Neural progenitor cell (in vitro differentiated cells): ENCODE data around the gene SLC17A7.

Experiments used
- EZH2 ChIP-seq: fragments of 200-600 bp; sonication (generic); IDR thresholded peaks from 2 replicates; pipeline ENCODE4 v1.6.1; 2017; ENCODE audit warnings: antibody characterized with exemption, mild to moderate bottlenecking, moderate library complexity
- TF ChIP-seq, protein P1 (sequence below): fragments of 200-600 bp; sonication (generic); IDR thresholded peaks from 2 replicates; pipeline ENCODE4 v1.5.1; 2017; ENCODE audit warnings: antibody characterized with exemption, mild to moderate bottlenecking

GRCh38 chr19:49441960-49442350 lies 628 bp upstream of the SLC17A7 start:
- TF ChIP-seq, protein P1, sequence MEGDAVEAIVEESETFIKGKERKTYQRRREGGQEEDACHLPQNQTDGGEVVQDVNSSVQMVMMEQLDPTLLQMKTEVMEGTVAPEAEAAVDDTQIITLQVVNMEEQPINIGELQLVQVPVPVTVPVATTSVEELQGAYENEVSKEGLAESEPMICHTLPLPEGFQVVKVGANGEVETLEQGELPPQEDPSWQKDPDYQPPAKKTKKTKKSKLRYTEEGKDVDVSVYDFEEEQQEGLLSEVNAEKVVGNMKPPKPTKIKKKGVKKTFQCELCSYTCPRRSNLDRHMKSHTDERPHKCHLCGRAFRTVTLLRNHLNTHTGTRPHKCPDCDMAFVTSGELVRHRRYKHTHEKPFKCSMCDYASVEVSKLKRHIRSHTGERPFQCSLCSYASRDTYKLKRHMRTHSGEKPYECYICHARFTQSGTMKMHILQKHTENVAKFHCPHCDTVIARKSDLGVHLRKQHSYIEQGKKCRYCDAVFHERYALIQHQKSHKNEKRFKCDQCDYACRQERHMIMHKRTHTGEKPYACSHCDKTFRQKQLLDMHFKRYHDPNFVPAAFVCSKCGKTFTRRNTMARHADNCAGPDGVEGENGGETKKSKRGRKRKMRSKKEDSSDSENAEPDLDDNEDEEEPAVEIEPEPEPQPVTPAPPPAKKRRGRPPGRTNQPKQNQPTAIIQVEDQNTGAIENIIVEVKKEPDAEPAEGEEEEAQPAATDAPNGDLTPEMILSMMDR = no peak
- peak; percentile 34 for TF ChIP-seq EZH2
